KG1 (cell line): ENCODE measurements around the gene TLR10.
"Not testable (repeated sequence)": the region's sequence is repeated elsewhere in the genome, so short reads cannot be mapped to it uniquely, and the experiment has no call there.

ENCODE experiments used
- DNase-seq: peaks from one replicate; lab custom pipeline; 2025; lab: John Stamatoyannopoulos, UW

The TLR10 gene

DNA sequence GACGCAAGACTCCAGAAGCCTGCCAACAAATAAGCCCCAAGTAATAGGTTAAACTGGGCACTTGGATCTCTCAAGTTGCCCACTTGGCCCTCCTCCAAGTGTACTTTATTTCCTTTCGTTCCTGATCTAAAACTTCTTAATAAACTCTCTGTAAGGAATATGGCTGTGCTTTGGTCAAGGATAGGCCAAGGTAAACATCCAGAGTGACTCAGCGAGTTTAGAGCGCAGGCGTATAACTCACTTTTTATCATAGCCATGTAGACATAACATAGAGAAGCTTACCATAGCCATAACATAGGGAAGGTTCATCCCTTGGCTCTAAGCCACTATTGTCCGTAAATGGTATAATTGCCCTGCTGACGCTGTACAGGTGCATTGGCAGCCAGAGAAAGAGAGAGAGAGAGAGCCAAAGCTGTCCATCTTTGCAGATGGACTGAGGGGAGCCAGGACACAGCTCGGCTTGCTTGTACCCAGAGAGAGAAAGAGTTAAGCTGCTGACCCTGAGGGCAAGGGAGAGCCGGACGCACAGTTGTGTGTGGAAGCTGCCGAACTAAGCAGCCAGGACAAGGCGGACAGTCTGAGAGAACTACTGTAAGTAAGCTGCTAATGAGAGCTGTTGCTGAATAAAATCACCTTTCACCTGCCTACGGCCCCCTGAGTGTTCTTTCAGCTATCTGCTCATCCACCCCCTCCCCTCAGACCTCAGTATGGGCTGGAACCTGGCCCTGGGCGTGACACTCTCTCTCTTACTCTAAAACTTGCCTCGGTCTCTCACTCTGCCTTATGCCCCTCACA lies 20.0 kb upstream of the TLR10 start:
- DNase-seq: no peak

DNA sequence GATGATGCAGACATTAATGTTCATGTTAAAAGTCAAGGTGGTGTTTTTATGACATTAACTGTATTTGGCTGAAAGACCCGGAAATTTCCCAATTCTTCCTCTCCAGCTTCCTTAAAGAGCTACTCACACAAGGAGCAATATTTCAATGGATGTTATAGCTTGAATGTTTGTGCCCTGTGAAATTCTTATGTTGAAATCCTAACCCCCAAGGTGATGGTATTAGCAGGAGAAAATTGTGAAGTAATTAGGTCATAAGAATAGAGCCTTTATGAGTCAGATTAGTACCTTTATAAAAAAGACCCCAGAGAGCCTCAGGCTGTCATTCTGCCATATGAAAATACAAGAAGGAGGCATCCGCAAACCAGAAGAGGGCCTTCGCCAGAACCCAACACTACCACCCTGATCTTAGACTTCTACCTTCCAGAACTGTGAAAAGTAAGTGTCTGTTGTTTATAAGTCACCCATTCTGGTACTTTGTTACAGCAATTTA lies 18.2 kb upstream of the TLR10 start:
- no peak for DNase-seq

- DNase-seq: no peak
Observed at GRCh38 chr4:38800366-38800765, 17.6 kb upstream of the TLR10 start.

- no peak for DNase-seq
Observed at GRCh38 chr4:38795087-38795486, 12.3 kb upstream of the TLR10 start.

GRCh38 chr4:38794051-38794450 lies 11.3 kb upstream of the TLR10 start:
- DNase-seq: no peak

DNA sequence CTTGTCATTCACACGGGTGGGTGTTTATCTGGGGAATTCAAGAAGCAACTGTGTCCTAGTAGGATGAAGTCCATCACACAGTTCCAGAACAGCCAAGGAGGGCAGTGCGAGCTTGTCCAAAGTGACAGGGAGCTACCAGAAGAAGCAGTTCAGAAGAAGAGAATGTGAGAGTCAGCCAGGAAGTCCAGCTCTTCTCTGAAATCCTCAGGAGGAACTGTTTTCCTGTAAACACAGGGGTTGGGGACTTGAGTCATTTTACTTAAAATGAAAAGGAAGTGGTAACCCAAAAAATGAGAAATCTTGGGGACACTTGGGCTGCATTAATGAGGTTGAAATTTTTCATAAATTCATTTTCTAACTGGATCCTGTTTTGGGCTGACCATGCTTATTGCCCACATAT lies 8.2 kb upstream of the TLR10 start:
- DNase-seq: no peak

- DNase-seq: no peak
Observed at GRCh38 chr4:38788317-38788716, 5.5 kb upstream of the TLR10 start.

GRCh38 chr4:38787693-38788092 lies 4.9 kb upstream of the TLR10 start:
- DNase-seq: no peak

GRCh38 chr4:38785901-38786402 lies 3.2 kb upstream of the TLR10 start:
- DNase-seq: no peak

DNA sequence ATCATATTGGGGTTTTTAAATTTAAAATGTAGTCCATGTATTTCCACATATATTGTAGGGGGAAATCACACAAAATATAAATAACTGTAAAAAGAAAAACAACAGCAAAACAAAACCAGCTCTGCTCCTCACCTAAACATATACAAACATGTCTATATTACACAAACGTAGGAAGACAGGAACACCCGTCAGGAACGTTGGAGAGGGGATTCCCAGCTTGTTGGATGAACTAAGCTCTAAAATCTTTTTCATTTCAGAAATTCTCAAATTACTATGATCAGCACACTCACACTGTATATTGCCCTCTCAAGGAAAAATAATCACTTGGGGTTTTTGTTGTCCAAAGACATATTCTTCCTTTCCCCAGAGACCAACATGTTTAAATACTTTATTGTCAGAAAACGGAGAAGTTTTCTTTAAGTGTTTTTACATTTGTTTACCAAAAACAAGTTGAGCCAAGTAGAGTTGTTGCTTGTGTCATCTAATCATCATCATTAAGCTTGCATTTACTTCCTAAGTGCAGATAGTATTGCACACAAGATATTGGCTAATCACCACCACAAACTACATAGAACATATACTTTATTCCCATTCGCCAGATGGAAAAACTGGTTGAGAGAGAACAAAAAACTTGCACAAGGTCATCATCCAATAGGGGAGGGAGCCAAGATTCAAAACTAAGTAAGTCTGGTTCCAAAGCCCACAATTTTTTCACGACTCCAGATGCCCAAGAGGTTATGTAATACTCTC lies 2.4 kb upstream of the TLR10 start:
- no peak for DNase-seq

DNA sequence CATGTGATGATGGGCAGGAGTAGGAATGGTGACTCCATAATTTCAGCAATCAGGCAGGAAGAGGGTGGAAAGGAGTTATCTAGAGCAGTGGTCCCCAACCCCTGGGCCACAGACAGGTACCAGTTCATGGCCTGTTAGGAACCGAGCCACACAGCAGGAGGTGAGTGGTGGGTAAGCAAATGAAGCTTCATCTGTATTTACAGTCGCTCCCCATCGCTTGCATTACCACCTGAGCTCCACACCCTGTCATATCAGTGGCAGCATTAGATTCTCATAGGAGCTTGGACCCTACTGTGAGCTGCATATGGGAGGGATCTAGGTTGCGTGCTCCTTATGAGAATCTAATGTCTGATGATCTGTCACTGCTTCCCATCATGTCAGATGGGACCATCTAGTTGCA lies 1.4 kb upstream of the TLR10 start:
- DNase-seq: no peak

- DNase-seq: no peak
Observed at GRCh38 chr4:38783109-38783460, 295 bp upstream of the TLR10 start.

DNA sequence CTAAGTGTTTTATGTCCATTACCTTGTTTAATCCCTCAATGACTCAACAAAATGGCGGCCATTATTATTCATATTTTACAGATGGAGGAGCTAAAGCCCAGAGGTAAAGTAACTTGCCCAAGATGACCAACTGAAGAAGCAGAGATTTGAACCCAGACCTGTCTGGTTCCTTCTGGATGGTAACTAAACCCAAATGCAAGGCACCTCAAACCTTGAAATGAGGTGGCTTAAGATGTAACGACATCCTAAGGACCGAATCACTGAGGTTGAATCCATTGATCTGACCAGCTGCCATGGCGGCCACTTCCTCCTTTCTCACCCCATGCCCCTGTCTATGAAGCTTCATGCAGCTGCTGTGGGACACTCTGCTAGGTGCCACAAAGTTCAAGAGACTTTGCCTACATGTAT lies 932 bp downstream of the TLR10 start:
- DNase-seq: no peak

- no peak for DNase-seq
Observed at GRCh38 chr4:38780833-38781484, 1.8 kb downstream of the TLR10 start.

GRCh38 chr4:38779790-38780189 lies 3.0 kb downstream of the TLR10 start:
- no peak for DNase-seq

GRCh38 chr4:38777925-38778324 lies 4.9 kb downstream of the TLR10 start:
- DNase-seq: not testable (repeated sequence)

DNA sequence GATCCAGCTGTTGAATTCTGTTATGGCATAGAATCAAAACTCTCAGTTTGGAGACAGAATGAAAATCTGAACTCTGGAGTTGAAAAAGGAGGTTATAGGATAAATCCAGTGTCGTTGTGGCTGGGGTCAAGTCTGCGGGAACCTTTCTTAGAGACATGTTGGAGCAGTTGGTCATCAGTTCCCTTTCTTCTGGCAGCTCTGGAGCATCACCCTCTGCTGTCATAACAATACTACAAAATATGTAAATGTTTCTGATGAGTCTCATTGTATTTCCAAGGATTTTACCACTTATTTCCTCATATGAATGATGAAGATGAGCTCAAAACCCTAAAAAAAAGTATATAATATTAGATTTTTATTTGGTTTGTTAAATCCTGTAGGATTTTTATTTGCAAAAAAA lies 7.5 kb downstream of the TLR10 start:
- DNase-seq: no peak

DNA sequence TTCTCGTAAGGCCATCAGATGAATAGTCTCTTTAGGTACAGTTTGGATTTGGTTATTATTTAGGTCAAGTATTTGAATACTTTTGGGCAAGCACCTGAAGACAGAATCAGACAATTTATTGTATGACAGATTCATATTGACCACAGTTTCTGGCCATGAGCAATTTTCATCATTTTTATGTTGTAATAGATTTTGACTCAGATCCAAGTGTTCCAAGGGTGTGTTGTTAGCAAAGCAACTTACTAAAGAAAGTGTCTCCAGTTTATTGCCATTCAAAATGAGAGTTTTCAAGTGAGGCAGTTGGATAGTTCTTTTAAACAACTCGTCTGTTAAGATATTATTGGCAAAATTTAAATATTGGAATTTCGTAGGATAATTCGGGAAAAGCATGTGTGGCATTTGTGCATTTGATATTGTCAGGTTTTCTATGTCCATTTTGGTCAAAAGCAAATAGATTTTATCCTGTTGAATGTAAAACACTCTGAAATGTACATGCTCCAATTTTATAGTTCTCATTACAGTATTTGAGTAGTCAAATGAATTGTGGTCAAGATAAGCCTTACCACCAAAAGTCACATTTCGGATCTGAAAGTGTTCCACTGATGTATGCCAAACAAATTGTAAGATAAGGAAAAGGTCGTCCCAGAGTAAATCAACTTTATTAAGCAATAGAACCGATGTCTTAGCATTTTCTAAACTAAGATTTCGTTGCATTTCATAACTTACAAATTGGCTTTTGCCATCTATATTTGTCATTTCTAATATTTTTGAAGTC lies 8.4 kb downstream of the TLR10 start:
- DNase-seq: no peak

DNA sequence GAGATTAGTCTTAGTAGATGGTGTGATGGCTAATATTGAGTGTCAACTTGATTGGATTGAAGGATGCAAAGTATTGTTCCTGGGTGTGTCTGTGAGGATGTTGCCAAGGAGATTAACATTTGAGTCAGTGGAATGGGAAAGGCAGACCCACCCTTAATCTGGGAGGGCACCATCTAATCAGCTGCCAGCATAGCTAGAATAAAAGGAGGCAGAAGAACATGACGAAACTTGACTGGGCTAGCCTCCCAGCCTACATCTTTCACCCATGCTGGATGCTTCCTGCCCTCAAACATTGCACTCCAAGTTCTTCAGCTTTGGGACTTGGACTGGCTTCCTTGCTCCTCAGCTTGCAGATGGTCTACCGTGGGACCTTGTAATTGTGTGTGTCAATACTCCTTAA lies 12.5 kb downstream of the TLR10 start:
- not testable (repeated sequence) for DNase-seq

GRCh38 chr4:38769857-38770256 lies 12.9 kb downstream of the TLR10 start:
- no peak for DNase-seq

GRCh38 chr4:38769441-38769840 lies 13.3 kb downstream of the TLR10 start:
- DNase-seq: no peak

DNA sequence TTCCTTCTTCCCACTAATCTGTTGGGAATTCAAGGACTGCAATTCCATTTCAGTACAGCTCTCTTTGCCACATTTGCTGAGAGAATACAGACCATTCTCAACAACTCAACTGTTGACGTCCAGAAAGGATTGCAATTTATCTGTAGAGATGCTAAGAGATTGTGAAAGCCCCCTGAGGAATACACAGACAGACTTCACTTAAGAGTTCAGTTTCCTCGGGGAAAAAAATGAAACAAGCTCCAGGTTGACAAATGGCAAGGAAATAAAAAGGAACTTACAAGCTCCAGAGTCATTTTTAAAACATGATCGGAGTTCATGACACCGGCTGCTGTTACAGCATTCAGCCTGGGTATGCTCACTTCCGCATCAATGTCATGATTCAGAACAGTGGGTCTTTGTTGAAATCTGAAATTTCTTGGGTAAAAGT lies 13.8 kb downstream of the TLR10 start:
- no peak for DNase-seq
